HG03108 (cell line): Measurements from ENCODE around the gene NPVF.

Source experiments
- ATAC-seq: cut with Tn5 transposase; IDR thresholded peaks from one replicate; pipeline ENCODE4 v1.9.1; 2021; ENCODE audit warnings: moderate library complexity; ENCODE audit not compliant: unreplicated experiment

NPVF gene, protein sequence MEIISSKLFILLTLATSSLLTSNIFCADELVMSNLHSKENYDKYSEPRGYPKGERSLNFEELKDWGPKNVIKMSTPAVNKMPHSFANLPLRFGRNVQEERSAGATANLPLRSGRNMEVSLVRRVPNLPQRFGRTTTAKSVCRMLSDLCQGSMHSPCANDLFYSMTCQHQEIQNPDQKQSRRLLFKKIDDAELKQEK

DNA sequence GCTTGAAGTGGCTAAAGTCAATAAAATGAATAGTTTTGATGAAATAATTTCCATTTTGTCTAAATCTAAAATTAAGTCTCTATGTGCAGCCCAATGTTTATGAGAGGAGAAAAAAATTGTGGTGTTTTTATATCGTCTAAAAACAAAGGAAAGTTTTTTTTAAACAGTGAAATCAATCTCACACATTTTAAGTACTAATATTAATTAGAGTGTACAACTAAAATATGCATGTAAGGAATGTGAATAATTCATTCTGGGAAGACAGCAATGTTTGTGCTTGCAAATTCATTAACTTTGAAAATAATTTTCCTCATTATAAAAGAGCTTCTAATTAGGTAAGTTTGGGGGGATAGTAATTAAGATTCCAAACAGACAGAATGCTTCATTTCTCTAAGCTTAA lies at the start of gene NPVF:
Gene NPVF (minus strand): TSS at position 101 of the 400 bp plus-strand sequence. CDS start 47 bp downstream, at position 54.
- ATAC-seq, result no peak

GRCh38 chr7:25272265-25272664 lies 44.0 kb upstream of the NPVF start:
- no peak for ATAC-seq

DNA sequence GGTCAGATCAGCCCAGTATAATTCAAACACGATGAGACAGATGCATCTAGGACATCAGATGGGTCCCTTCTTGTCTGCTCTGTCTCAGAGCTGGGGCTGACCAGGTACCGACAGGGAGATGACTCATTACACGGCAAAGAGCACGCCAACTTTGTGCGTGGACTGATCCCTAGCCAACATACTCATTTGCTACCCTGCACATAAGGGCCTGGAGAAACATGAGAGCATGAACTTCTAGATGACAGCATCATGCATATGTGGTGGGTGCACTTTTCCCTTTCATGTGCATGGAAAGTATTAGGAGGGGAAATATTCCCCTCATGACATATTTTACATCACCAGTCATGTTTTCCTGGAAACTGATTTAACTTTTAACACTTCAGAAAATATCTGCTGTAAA lies 35.1 kb upstream of the NPVF start:
- ATAC-seq, result no peak

GRCh38 chr7:25262586-25262985 lies 34.3 kb upstream of the NPVF start:
- no peak for ATAC-seq

DNA sequence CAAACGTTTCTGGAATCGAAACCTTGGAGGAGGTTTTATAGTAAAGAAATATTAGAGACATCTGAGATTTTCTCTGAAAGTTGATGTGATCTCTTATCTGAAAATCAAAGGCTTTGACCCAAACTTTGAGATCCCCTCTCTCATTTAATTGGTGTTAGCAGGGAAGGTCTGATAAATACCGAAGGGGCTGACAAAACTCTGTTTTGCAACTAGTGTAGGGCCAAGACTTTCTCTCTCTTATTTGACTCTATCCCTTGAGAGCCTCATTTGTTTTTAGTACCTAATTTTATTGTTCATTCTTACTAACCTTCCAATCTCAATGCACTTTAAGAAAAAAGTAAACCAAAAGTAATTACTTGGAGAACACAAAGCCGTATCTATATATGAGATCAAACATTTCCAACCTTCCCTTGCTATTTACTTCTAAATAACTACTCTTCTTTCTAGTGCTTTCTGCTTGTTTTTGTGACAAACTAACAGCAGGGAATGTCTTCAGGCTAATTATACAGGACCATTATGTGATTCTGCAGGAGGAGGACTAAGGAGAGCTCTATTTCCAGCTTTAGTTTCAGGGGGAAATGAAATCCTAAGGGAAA lies 33.4 kb upstream of the NPVF start:
- ATAC-seq, result no peak

DNA sequence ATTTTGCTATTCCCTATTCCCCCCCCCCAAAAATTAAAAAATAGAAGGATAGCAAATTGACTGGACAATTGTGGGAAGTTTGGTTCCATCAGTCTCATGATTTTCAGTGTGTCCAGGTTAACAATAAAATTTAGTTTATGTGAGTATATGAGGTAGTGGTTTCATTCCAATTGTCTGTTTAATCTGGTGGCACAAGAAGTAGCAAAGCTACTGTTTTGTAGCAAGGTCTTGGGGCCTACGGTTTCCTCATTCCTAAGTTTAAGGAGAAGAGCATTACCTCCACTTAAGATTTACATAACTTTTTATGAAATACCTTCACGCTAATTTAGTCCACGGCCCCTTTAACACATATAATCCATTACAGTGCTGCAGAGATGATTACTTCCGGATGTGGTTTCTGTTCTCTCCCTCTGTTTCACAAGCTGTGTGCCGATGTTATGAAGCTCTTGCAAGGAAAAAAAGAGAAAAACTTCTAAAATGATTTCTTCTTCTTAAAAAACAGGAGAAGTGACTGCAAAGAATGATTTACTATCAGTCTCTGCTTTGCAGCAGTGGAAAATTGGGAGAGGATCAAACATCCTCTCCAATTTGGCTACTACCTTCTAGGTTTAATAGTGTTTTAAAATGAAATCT lies 32.7 kb upstream of the NPVF start:
- no peak for ATAC-seq

DNA sequence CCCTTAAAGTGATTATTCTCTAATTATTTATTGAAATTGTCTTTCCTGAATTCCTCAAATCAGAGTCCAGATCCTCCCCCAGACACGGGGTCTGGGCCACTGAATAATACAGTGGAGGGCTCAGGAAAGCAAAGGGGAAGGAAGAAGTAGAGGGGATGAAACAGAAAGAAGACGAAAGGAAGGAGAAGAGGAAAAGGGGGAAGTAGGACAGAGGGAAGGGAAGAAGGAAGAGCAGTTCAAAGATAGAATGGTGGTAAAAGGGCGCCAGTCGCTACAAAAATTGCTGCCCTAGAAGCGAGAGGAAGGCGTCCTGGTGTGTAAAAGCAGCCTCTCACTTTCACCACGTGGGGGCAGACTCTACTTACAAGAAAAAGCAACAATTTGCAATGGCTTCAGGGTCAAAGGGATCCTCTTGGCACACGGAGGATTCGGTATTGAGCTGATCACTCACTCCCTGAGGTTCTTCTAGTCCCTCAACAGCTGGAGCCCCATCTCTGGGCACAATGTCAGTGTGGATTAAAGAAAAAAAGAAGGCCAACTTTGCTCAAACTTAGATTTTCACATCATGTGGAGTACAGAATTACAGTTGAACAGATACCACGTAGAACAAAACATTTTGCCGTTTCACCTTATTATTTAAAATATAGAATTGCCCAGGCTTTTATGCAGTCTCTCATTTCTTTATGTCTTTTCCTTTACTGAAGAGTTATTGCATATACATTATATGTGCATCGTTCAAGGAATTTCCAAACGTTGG lies 31.4 kb upstream of the NPVF start:
- peak; percentile 54 for ATAC-seq

DNA sequence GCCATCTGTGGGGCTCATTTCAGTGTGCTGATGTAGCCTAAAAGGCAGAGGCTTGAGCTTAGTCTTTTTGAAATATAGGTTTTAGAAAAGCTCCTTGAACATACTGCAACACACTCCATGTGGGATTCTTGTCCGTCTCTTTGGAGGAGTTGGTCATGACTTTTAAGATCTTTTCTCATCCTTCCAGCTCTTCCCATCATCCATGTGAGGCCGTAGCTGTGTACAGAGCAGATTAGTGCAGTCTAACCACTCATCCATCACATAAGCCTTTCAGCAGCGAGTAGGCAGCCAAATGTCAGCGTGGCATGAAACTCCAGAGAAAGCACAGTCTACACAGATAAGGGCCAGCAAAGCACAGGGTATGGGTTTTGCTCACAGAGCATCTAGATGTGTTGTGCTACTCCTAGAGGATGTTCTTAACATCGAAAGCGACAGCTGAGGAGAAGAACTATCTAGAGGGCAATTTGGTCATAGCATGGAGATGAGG lies 28.1 kb upstream of the NPVF start:
- no peak for ATAC-seq

DNA sequence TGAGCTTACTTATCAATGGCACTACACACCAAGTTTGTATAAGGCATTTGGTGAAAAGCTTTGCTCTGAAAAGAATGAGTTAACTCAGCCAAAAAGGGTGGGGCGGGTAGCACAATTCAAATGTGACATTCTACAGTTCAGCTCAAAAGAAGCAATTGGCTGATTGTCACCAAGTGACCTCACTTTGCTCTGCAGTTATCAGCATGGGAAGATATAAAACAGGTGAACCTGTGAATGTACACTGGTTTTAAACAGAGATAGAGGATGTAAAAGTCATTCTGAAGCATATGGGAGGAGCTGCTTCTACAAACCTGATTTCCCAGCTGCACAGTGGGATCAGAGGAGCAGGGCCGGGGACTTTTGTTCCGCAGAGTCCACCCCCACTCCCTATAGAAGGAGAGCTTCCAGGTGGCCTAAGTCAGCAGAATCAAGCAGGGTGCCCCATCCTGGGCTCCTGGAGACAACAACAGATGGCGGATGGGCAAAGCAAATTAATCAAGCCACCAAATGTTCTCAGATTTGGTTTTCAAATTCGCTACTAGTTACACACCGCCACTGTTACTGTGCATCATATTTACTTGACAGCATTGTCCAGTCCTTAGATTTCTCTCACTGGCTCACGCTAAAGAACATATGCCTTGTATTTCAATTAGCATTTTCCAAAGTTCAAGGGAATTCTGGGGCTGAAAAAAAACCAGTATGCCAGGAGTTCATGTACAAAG lies 27.5 kb upstream of the NPVF start:
- no peak for ATAC-seq

GRCh38 chr7:25254604-25255003 lies 26.3 kb upstream of the NPVF start:
- ATAC-seq, result no peak

- no peak for ATAC-seq
Measured at GRCh38 chr7:25253714-25254113, 25.4 kb upstream of the NPVF start.

GRCh38 chr7:25250386-25250785 lies 22.1 kb upstream of the NPVF start:
- ATAC-seq, result no peak

DNA sequence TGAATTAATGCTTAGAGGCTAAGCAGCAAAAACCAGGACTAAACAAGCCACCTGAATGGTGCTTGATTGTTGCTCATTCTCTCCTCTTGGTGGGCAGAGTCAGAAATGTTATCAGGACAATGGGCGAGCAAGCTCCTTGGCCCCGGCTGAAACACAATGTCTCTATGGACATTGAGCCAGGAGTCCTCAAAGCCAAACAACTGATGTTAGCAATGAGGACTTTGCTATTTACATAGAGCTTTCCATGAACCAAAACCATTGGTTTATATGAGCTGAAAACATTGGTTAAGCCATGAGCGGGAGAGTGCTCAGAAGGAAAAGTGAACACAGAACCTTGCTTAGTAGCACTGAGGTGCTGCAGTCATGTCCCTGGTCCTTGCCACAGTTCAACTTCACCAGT lies 21.5 kb upstream of the NPVF start:
- ATAC-seq, result no peak

DNA sequence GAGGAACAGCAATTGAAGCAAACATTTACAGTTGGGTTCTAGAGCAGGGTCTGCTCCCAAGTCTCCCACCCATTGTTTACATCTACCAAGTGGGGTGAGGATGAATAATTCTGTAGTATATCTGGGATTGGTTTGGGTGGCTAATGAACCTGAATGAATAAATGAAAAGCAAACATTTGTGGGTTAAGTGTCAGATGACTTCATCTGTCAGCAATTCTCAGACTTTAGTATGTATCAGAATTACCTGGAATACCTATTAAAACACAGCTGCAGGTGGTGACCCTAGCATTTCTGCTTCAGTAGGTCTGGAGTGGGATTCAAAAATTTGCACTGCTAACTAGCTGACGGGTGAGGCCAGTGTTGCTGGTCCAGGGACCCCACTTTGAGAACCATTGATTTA lies 18.0 kb upstream of the NPVF start:
- ATAC-seq, result no peak

- no peak for ATAC-seq
Measured at GRCh38 chr7:25244254-25245033, 16.2 kb upstream of the NPVF start.

DNA sequence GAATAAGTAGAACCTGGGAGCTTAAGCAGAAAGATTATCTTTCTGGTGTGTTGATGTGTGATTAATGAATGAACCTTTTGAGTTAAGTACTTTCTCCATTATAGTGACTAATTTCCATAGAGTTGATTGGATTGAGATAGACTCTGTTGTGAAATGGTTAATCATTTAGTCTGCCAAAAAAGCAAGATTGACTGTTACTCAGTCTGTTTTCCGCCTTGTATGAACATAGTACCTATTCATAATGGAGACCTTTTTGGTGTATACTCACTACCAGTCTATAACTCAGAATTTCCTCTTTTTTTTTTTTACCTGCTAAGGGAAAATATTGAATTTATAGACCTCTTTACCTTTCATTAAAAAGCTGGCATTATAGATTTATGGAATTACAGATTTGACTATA lies 14.4 kb upstream of the NPVF start:
- ATAC-seq, result no peak

- ATAC-seq, result no peak
Measured at GRCh38 chr7:25240896-25241295, 12.6 kb upstream of the NPVF start.

GRCh38 chr7:25240340-25240739 lies 12.1 kb upstream of the NPVF start:
- no peak for ATAC-seq

DNA sequence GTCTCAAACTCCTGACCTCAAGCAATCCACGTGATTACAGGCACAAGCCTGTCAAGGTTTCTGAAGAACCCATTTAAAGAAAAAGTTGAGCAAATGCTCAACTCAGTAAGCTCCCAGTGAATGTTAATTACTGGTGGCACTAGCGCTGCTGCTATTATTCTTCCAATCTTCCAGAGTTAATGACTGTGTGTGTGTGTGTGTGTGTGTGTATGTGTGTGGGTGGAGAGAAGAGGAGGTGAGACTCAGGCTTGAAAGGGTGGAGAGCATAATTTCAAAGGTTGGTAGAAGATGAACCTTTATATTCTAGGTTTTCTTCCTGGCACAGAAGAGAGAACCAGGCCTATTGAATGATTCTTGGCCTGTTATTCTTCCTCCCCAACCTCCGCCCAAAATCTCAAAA lies 11.6 kb upstream of the NPVF start:
- ATAC-seq, result no peak

GRCh38 chr7:25238066-25238725 lies 9.9 kb upstream of the NPVF start:
- no peak for ATAC-seq
